Thoracic aorta (tissue), 2 donors: ENCODE measurements around the gene CITED2. TPM values are rescaled to one million over a fixed set of nuclear protein-coding genes. Genes with fewer than 3 reads are reported as not detected.

ENCODE experiments used
- ATAC-seq: fragments of 150-250 bp; one replicate; pipeline ENCODE4 v1.8.0; 2017; ENCODE audit warnings: low read depth; ENCODE audit not compliant: insufficient number of reproducible peaks, low FRiP score
- DNase-seq: peaks from one replicate; pipeline ENCODE4 v3.0.0-alpha.2; 2020; ENCODE audit warnings: low spot score
- H3K27ac ChIP-seq, 2 donors: fragments of 200-600 bp; sonication (generic); 1 replicate in 1 of 2; 2 replicates in 1 of 2; pipeline ENCODE4 v1.5.1; 2016; ENCODE audit warnings: mild to moderate bottlenecking in 2 of 2, moderate library complexity in 2 of 2
- H3K27me3 ChIP-seq: fragments of 200-600 bp; sonication (generic); replicated peaks from 2 replicates; pipeline ENCODE4 v1.6.0; 2016; ENCODE audit warnings: mild to moderate bottlenecking; ENCODE audit not compliant: insufficient read depth
- H3K36me3 ChIP-seq: fragments of 200-600 bp; sonication (generic); one replicate; pipeline ENCODE4 v1.5.1; 2016
- H3K4me1 ChIP-seq, 2 donors: fragments of 200-600 bp; sonication (generic); 1 replicate in 1 of 2; 2 replicates in 1 of 2; pipeline versions ENCODE4 v1.5.1 to v1.6.0; 2016; ENCODE audit warnings: low read depth in 2 of 2, mild to moderate bottlenecking in 1 of 2; ENCODE audit not compliant: control insufficient read depth in 1 of 2
- H3K4me3 ChIP-seq: fragments of 200-600 bp; sonication (generic); 2 replicates; pipeline ENCODE4 v1.5.1; 2016; ENCODE audit warnings: mild to moderate bottlenecking
- H3K9me3 ChIP-seq: fragments of 200-600 bp; sonication (generic); 2 replicates; pipeline ENCODE4 v1.5.1; 2016
- CTCF ChIP-seq: fragments of 200-600 bp; sonication (generic); IDR thresholded peaks from one replicate; pipeline ENCODE4 v1.5.1; 2019; ENCODE audit warnings: antibody characterized with exemption
- total RNA-seq, 2 donors: library from RNA; depleted of rRNA; stranded (reverse); fragments of >200 nt; gene quantifications; one replicate each; pipeline versions ENCODE4 v1.1.0 to v1.2.3, GENCODE V29; 2016

CITED2 gene
- total RNA-seq, 2 donors from 2014 or later = 43.5 to 62.7 TPM

- Histone ChIP-seq H3K4me3 (peak overlapping the region; percentile 96), H3K36me3 (no peaks in the 10 kb centered on the region), H3K4me1 (peaks cover 19 to 39% of the 10 kb centered on the region in 2 donors), H3K27ac (peak overlapping the region; percentile 89), H3K9me3 (no peaks in the 10 kb centered on the region), H3K27me3 (no peaks in the 10 kb centered on the region)
- no peak for TF ChIP-seq CTCF
- no peak for DNase-seq
- peak; percentile 27 for ATAC-seq
Measured at GRCh38 chr6:139373928-139374356, 506 bp downstream of the CITED2 start.

DNA sequence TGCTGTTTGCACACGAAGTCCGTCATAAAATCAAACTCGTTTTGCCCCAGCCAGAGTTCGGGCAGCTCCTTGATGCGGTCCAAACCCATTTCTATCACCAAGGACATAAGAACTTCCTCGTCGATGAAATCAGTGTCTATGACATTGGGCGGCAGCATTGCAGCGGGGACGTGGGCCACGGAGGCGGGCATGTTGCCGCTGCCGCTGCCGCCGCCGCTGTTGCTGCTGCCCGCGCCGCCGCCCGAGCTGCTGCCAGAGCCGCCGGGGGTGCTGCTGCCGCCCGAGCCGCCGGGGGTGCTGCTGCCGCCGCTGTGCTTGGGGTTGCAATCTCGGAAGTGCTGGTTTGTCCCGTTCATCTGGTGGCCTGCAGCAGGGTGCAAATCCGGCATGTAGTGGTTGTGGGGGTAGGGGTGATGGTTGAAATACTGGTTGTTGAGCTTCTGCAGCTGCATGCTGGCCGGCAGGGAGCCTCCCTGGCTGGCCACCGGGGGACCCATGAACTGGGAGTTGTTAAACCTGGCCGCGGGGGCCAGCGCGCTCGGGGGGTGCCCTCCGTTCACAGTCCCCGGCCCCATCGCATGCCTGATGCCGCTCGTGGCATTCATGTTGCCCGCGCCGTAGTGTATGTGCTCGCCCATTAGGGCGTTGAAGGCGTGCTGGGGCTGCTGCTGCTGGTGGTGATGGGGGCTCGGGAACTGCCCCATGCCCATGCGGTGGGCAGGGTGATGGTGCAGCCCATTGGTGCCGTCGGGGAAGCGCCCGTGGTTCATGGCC is 1.1 kb downstream of the CITED2 start:
- H3K4me3 ChIP-seq = peak overlapping the region; percentile 96
- H3K27ac ChIP-seq = peak overlapping the region; percentile 89
- H3K9me3 ChIP-seq = no peaks in the 10 kb centered on the region
- ATAC-seq (peak; percentile 5), DNase-seq (peak; percentile 13)
- H3K4me1 ChIP-seq = peaks cover 19 to 44% of the 10 kb centered on the region in 2 donors
- no peaks in the 10 kb centered on the region for H3K36me3 ChIP-seq
- TF ChIP-seq CTCF = peak; percentile 49
- no peaks in the 10 kb centered on the region for H3K27me3 ChIP-seq

DNA sequence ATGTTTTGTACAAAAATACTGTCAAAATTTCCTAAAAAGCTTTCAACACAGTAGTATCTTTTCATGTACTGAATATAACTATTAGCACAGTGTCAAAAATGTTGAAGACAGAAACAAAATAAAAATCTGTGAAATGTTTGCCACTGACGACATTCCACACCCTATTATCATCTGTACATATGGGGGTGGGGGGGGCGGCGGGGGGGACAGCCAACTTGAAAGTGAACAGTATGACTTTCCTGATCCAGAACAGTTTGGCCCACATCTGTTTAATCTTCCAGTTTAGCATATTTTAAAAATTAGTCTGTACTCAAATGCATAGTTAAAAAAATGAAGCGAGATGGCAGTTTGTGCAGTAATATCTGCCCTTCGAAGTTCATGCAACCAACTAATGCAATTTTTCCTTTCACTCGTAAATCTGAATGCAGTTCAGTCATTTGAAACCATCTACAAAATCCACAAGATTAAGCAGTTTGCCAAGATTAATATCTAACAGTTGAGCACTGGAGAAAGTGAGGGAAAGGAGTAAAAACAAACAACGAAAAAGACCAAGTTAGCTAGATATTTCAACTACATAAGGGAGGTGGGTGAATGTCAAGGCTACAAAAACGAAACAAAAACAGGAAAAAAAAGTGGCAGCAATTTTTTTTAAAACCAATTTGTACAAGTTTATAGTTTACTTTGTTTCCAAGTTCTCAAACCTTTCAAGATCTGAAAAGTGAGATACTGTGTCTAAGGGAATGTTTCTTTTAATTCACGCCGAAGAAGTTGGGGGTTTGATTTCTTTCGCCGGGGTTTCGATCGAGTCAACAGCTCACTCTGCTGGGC is 1.9 kb downstream of the CITED2 start:
- Histone ChIP-seq H3K4me3 (peak overlapping the region; percentile 96), H3K27me3 (no peaks in the 10 kb centered on the region), H3K4me1 (peaks cover 19 to 52% of the 10 kb centered on the region in 2 donors), H3K36me3 (no peaks in the 10 kb centered on the region), H3K27ac (peak overlapping the region; percentile 89), H3K9me3 (no peaks in the 10 kb centered on the region)
- DNase-seq (no peak), ATAC-seq (no peak)
- TF ChIP-seq CTCF = no peak

GRCh38 chr6:139371421-139372203 is 2.8 kb downstream of the CITED2 start:
- no peaks in the 10 kb centered on the region for H3K36me3 ChIP-seq
- DNase-seq (no peak), ATAC-seq (no peak)

More at GRCh38 chr6:139371421-139372203, 2.8 kb downstream of the CITED2 start:
- peak overlapping the region; percentile 47 for H3K27ac ChIP-seq
- no peaks in the 10 kb centered on the region for H3K9me3 ChIP-seq
- H3K4me3 ChIP-seq = peak overlapping the region; percentile 96
- no peaks in the 10 kb centered on the region for H3K27me3 ChIP-seq
- TF ChIP-seq CTCF = no peak
- H3K4me1 ChIP-seq = peaks cover 19 to 50% of the 10 kb centered on the region in 2 donors
